ENCODE results near the gene CYGB.
"Not testable (repeated sequence)": the region's sequence is repeated elsewhere in the genome, so short reads cannot be mapped to it uniquely, and the experiment has no call there.

The CYGB gene

DNA sequence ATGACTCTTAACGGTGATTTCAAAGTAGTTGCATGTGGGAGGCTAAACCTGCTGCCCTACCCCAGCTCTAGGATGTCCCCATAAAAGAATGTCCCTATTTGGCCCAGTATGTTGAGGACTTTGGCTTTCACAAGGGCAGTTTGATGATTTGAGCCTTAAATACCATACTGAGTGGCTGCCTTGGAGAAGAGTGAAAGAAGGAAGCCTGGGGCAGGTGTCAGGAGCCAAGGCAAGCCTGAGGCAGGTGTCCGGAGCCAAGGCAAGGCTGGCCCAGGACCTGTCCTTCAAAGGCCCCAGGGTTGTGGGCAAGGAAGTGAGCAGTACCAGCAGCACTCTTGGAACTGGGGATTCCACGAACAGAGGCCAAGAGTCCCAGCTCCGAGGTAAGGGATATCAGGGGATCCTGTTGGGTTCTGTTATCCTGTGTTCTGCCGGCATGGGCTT, 29.5 kb upstream of the CYGB start:
- FAIRE-seq, result no peak

DNA sequence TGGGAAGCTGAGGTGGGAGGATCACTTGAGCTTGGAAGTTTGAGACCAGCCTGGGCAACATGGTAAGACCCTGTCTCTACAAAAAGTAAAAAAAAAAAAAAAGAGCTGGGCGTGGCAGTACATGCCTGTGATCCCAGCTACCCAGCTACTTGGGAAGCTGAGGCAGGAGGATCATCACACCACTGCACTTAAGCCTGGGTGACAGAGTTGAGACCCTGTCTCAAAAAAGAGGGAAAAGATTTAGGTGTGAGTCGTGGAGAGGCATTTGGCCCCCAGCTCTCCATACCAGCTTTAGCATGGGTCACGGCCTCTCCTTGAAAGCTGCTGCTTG, 29.1 kb upstream of the CYGB start:
- no peak for FAIRE-seq

DNA sequence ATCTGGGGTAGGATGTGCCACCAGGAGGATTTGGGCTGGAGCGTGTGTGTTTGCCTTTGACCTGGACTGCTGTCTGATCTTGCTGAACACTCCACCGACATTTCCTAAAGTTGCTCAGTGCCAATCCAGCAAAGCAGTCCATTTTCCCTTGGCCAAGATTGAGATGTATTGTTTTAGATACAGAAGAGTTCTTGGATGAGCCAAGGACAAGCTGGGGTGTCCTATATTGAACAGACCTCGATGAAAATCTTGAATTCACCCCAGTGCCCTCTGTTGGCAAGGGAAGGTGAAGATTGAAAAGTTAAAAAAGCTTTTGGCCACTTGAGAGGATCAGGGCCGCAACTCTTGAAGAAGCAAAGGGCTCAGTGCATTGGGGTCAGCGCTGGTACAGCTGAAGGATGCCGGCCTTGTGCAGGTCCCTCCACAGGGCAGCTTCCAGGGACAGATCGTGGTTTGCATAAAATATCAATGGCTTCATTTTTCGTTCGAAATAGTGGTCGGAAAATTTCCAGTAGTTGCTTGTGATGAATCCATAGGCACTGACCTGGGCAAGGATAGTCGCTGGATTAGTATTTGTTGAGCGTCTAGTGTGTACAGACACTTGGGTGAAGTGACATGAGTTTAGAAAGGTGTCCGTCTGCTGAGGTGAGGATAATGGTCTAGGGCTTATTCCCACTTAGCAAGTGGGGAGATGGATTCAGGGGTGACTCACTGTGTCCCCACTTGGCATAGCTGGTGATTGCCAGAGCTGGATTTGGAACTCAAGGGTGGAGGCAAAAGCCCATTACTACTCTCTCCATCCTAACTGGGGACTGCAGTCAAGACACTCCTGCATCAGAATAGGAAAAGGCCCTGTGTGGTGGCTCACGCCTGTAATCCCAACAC, 28.5 kb upstream of the CYGB start:
- no peak for FAIRE-seq

DNA sequence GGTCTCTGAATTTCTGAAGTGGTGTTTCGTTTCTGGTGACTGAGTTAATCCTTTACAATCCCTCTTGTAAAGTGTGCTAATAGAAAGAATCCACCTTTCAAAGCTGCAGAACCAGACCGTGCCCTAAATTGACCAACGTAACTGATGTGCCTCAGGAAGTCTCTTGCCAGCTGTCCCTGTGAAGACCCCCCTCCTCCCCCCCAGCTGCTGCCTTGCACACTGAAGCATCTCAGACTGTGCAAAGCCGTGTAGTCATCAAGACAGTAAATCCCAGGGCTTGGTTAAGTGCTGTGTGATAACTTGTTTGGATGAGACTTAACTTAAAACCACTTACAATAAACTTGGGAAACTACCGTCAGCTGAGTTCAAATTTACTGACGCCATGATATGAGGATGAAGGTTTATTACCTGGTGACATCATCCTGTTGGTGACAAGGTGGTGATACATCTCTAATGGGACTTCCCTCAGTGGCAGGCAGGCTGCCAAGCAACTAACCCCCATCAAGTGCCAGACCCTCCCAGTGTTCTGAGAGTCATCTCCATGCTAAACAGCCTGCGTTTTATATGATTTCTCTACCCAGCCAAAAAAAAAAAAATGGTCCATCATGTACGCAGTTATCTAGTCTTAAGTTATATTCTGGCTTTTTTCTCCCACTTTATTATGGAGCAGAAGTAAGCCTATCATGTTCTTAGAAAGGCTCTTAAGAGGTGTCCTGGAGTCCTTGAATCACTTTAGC, 27.6 kb upstream of the CYGB start:
- FAIRE-seq, result not testable (repeated sequence)

DNA sequence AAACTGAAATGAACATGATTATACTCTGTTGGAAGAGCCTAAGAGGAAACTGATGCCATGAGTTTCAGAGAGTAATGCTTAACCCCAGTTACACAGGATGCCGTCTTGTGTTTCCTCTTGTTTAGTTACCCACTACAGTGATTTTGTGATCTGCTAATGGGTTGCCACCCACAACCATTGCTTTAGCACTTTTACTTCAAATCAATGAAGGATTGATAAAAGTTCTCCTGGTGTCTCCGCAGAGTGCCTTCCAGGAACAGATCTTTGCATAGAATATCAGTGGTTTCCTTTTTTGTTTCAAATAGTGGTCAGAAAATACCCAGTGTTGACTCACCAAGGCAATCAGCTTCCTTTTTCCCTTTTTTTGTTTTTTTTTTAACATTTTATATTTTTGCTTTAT, 25.9 kb upstream of the CYGB start:
- not testable (repeated sequence) for FAIRE-seq

DNA sequence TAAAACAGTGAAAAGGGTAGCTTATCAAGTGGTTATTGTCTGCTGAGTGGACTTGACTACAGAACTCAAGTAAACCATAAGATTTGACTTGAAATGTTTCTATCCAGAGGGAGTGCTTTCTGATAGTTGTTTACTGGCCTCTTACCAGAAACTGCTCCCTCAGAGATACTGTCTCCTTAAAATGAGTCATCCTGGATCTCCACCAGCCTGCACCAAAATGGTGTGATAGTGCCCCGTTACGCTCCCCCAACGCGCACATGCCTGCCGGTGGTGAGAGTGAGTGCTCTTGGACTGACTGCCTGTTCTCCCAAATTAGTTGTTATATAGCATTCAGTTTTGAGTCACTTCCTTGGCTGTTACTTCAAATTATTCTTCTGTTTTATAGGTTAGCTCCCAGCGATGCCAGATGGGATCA, 25.2 kb upstream of the CYGB start:
- no peak for FAIRE-seq

DNA sequence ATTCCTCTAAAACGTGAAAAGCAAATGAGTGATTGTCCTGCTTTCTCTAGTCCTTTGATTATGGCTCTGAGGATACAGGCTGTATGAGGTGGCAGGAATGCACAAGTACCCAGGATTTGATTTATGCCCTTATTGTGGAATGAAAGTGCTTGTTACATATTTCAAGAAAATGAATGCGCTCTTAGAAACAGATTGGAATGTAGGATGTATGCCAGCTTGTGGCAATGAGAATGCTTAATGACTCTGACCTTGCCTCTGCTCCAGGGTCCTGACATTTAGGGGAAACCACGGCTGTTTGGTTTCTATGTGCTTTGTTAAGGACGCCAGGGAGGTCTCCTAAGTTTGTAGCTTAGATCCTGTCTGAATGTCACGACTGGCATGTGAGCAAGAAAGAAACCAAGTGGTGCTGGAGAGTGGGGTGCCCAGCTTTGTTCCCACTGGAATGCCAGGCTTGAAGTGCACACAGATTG, 24.3 kb upstream of the CYGB start:
- FAIRE-seq, result no peak

DNA sequence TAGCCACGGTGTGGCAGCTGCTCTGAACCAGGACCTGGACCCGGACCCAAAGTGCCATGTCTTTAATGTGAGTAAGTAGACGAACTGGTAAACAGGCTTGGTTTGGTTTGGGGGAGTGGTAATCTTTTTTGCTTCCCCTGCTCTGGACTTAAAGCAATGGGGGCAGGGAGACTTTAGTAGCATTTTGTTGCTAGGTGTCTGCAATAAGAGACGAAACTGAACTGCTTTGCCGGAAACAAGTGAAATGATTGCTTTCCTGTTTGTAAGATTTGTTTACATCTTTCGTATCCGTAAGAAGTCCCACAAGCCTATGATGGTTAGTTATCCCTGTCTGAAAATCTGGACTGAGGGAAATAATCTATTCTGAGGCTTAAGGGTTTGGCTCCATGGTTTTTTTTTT, 23.8 kb upstream of the CYGB start:
- FAIRE-seq, result no peak

DNA sequence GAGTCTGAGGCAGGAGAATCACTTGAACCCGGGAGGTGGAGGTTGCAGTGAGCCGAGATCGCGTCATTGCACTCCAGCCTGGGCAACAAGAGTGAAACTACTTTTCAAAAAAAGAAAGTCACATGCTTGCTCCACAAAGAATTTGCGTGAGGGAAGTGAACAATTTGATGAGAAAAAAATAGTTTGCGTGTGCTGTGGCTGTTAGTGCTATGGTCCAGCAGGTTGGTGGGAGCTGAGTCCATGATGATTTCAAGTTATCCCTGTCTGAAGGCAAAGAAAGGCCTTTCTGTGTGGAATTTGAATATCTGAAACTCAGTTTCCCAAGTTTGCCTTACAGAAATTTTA, 23.3 kb upstream of the CYGB start:
- no peak for FAIRE-seq

DNA sequence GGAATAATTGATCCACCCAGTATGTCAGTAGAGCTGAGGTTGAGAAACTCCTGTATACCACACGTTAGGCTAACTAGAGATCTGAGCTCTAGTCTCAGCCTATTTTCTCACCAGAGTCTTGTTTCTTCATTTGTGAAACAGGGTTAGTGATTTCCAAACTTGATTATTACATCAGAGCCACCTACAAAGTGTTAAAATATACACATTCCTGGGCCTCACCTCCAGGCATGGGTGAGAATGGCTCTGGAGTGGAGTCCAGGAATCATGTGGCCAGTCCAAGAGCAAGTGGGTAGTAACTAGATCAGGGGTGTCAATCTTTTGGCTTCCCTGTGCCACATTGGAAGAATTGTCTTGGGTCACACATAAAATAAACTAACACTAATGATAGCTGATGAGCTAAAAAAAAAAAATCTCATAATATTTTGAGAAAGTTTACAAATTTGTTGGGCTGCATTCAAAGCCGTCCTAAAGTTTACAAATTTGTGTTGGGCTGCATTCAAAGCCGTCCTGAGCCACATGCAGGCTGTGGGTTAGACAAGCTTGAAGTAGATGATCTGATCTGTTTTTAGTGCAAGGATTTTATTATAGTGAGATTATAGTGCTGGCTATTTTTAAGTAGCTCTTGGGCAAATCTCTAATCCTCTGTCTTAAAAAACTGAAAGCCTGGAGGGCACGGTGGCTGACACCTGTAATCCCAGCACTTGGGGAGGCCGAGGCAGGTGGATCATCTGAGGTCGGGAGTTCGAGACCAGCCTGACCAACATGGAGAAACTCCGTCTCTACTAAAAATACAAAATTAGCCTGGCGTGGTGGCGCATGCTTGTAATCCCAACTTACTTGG, 22.7 kb upstream of the CYGB start:
- no peak for FAIRE-seq

DNA sequence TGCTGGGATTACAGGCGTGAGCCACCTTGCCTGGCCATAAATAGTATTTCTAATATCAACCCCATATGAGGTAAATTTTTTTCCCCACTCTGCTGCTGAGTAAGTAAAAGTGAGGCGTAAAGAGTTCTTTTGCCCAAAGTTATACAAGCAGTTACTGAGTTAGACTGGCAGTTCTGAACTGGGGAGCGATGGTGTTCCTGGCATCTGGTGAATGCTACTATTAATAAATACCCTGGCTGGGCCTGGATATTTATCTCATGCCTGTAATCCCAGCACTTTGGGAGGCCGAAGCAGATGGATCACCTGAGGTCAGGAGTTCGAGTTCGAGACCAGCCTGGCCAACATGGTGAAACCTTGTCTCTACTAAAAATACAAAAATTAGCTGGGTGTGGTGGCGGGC, 22.0 kb upstream of the CYGB start:
- not testable (repeated sequence) for FAIRE-seq

DNA sequence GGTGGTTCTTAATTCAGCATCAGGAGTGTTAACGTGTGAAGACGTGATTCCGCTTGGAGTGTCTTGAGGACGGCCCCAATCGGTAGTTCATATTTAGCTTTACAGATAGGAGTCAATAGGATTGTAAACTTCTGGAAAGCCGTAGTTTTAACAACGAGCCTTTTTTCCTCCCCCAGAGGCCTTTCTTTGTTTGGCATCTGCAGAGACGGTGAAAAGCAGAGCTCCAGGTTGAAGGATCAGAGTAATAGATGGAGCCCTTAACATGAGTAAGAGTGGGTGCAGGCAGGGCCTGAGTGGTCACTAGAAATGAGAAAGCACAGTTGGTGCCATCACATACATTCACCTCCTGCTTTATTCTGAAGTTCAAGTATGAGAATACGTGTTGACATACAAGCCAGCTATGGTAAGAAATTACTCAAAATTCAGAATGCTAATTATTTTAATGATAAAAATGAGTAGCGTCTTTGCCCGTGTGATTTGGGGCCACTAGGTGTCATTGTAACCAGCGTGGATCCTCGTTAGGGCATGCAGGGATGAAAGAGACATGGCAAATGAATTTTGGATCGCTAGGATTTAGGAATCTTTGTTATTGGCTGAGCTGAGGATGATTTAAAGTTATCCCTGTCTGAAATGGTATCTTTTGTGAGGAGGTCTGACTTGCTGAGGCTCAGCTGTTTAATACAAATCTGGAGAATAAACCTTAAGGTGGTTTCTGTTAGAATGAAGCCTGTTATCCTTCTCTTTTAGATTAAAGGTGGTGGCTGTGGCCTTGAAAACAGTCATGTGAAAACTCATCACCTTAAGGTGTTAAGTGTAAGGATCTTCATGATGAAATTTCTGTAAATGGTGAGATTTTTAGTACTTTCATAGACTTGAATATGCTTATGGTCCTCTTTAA, 20.9 kb upstream of the CYGB start:
- FAIRE-seq, result no peak

DNA sequence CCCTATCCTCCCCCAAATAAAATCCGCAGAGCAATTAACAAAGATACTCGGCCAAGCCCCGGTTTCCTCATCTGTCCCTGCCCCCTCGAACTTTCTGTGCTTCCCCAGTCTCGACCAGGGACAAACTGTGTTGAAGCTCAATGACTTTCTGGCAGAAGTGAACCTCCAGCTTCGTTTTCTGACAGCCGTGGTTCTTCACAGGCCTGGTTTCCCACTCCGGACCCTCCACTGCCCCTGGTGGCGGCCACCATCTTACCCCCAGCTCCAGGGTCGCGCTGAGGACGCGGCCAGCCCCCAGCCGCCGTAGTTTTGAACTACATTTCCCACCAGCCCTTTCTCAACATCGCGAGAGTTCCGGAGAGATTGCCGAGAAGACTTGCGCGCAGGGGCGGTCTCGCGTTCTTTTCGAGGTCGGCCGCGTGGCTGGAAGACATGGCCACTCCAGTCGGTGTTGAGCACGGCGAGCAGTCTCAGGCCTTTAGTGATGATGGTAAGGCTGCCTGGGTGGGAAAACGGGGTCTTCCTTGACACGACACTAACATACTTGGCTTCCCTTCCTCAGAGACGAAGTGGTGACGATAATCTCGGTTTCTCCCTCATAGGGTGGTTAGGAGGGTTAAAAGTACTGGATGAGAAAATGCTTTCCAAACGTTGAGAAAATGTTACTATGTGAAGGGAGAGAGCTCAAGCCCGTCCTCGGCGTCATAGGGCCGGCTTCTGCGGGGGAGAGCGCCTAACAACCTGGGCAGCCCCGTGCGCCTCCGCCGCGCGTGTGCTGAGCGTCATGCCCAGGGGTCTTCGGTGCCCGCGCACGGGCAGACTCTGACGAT, 20.1 kb upstream of the CYGB start:
- no peak for FAIRE-seq

DNA sequence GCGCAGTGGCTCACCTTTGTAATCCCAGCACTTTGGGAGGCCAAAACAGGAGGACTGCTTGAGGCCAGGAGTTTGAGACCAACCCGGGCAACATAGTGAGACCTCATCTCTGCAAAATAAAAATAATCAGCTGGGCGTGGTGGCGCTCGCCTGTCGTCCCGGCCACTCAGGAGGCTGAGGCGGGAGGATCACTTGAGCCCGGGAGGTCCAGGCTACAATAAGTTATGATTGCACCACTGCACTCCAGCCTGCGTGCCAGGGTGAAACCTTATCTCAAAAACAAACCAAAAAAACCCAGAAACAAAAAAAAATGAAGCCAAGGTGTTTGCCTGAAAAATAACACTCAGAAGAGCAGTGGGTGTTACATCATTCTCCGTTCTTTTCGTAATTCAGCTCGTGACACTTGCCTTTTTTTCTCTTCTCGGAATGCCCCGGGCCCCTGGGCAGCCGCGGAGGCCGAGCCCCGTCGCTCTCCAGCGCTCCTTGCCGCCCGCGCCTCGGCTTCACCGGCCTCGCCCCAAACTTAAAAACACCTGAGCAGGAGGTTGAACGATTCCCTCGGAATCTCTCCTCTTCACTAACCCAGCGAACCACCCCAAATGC, 19.4 kb upstream of the CYGB start:
- FAIRE-seq, result no peak

DNA sequence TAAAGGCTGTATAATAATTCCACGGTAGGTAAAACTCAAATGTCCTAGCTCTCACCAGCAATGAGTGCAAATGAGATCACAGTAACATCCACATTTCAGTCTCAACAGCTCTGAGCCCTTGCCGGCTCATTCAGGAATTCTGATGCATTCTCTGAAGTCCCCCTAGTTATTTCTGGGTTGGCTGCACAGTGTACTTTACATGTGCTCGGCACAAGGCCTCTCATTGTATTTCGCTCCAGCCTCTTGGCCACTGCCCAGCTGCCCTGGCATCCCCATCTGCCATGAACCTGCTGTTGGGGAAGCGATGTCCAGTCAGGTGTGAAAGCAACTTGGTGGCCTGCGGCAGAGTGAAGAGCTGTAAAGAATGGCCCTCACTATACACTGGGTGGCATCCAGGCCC, 16.6 kb upstream of the CYGB start:
- no peak for FAIRE-seq

DNA sequence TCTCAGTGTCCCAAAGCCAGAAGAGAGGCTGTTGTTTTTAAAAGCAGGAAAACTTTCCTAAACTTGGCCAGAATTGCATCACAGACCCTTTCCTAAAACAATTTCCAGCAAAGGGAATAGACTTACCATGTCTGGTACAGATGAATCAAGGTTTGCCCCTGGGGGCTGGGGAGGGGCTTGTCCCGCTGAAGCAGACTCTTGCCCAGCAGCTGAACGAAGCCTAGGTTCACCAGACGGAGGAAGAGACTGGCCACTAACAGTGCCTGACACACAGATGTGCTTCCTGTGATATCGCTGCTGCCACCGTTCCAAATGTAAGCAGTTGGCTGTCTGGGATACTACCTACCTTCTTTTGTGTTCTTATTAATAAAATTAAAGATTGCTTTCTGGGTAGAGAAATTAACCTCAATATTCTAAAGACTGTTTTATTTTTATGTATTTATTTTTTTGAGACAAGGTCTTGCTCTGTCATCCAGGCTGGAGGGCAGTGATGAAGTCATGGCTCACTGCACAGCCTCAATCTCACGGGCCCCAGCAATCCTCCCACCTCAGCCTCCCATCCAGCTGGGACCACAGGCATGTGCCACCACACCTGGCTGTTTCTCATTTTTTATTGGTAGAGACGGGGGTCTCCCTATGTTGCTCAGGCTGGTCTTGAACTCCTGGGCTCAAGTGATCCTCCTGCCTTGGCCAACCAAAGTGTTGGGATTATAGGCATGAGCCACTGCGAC, 15.8 kb upstream of the CYGB start:
- FAIRE-seq, result no peak

DNA sequence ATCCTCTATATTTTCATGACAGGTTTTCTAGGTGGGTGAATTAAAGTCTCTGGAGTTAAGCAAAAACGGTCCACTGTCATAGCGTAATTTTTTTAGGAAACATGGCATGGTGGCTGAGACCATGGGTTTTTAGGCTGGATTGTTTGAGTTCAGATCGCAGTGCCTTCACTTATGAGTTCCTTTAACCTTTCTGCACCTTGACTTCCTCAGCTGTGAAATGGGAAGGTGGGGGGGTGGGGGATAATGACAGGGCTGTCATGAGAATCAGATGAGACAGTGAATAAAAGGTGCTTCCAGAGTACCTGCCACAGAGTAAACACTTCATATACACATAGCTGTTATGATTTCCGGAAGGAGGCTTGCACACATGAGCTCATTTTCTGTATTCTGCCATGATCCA, 14.2 kb upstream of the CYGB start:
- FAIRE-seq, result no peak

DNA sequence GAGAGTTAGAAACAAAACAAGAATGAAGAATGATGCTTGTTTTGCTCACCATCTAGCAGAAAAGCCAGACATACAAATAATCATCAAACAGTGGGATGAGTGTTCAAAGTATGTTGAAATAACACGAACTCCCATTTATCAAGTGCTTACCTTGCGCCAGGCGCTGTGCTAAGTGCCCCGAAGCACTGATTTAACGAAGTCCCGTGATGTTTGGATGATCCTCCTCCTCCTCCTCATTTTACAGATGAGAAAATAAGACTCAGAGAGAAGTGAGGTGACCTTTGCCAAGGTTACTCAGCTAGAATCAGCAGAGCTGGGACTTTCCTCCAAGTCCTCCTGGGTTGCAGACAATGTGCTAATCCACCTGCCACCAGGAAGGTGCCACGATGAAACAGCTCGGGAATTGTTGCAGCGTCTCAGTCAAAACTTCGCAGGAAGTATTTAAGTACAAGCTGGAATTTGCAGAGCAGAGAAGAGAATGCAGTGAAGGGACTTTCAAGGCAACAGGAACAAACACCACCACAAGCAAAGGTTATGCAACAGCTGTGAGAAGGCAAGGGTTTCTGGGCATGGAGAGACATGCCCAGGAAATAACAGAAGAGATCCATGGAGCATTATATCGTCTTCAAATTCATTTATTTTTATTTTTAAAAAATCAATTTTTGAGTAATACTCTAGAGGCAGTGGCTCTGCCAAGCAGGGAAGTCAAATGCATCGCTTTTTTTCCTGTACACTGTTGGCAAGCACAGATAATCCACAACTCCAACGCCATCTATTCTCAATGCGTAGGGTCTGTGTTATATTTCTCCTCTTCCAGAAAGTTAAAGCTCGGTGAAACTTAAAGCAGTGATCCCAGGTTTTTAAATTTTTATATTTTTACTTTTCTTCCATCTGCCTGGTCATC, 13.5 kb upstream of the CYGB start:
- no peak for FAIRE-seq

DNA sequence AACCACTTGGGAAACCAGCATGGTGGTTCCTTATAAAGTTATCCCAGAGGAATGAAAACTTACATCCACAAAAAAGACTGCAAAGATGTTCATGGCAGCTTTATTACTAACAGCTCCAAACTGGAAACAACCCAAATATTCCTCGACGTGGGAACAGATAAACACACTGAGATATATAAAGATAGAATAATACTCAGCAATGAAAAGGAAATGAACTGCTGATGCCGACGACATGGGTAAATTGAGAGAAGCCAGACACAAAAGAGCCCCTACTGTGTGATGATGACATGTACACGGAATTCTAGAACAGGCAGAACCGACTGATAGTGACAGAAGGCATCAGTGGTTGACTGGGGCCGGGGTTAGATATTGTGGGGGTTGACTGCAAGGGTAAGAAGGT, 12.0 kb upstream of the CYGB start:
- no peak for FAIRE-seq
